Fibroblast of skin of right quadriceps (primary cell): Measurements from ENCODE around the gene SOX13.
"Not testable (repeated sequence)": the region's sequence is repeated elsewhere in the genome, so short reads cannot be mapped to it uniquely, and the experiment has no call there.

Experiments used
- DNase-seq: peaks from one replicate; pipeline ENCODE4 v3.0.0-alpha.2; 2013

Gene SOX13

DNA sequence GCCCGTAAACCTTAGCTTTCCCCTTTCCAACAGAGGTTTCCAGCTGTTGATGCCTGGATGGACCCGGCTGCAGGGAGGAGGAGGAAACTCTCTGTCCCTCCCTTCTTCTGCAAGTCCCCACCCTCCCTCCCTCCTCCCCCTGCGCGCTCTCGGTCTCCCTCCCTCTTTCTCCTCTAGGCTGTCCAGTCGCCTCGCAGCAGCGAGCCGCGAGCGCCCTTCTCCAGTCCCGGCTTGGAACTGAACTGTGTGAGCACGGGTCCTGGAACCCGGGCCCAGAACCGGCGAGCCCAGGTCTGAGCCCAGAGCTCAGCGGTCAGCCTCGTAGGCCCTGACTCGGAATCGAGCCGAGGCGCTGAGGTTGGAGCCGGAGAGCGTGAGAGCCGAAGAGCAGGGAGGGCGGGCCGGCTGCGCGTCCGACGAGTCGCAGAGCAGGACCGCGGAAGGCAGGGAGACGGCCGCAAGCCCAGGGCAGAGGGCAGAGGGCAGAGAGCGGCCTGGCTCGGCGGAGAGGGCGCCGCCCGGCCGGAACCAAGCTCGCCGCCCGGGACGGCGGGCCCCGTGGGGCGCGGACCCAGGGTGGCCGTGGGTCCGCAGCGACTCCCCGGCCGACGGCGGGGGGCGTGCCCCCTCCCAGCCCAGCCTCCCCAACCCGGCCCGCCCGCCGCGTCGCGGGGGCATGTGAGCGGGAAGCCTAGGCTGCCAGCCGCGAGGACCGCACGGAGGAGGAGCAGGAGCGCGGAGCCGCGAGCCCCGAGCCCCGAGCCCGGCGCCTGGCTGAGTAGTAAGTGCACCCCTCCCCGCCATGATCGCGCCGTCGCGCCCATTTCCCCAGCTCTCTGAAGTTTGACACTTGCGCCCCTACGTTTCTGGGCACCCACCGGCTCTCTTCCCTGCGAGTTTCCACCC, at the start of gene SOX13:
SOX13 (plus strand) TSS at position 185 of the 906 bp plus-strand sequence. CDS start 39,801 bp downstream, outside the sequence.
- peak; percentile 80 for DNase-seq

DNA sequence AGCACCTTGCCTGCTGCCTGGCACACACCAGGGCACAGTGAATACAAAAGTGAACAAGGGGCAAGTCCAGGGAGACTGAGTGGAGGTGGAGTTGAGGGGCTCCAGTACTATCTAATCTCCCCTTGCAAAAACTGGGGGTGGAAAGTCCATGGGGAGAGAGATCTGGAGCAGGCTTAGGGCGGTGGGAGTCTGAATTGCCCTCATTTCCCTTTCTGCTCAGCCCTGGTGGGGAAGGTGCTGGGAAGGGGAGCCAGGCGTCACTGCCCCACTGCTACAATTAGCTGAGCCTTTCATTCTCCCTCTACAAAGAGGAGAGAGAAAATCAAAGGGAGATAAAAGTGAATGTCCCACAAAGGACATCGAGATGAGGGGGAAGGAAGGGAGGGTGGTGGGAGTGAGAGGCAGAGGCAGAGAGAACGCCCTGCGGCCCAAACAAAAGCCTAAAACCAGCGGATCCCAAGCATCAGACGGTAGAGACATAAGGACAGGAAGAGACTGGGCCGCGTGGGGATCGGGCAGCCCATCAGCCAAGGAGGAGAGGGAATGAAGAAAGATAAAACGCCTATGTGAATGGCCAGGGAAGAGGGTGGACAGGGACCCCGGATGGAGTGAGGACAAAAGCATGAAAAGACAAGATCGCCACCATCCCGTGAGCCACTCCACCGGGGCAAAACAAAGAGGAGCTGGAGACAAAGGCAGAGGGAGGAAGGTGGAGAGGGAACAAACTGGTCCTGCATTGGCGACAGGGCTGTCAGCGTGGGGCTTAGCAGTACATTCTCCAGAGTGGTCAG, 46.8 kb upstream of the SOX13 start:
- DNase-seq = no peak

DNA sequence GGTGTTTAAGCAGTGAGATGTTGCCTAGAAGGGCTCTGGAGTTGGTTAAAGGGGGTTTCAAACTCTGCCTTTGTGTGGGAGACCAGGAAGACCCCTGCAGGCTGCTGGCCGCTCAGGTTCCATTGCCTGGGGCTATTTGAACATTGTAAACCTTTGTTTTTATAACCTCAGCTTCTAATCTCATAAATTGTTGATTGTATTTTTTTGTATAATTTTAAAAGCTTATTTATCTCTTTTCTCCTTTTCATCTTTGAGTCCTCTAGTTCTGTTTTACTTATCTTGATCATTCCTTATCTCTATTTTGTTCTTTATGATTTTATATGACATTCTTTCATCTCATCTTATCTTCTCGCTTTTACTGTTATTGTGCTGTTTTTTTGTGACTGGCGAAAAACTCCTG, 45.5 kb upstream of the SOX13 start:
- DNase-seq = no peak

DNA sequence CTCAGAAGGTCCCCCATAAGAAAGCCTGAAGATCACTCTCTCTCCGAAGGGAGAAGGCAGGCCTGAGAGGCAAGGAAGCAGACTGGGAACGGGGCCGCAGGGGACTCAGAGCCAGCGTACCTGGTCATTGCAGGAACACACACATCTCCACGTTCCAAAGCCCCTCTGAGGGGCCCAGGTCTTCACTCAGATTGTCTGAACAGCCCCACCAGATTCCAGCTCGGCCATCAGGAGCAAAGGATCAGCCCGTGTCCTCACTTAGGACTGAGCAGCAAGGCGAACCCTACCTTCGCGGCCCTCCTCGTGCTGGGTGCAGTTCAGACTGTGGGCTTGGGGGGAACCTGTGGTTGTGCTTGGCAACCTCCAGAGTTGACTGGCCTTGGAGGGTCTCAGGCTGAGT, 43.9 kb upstream of the SOX13 start:
- DNase-seq = no peak

DNA sequence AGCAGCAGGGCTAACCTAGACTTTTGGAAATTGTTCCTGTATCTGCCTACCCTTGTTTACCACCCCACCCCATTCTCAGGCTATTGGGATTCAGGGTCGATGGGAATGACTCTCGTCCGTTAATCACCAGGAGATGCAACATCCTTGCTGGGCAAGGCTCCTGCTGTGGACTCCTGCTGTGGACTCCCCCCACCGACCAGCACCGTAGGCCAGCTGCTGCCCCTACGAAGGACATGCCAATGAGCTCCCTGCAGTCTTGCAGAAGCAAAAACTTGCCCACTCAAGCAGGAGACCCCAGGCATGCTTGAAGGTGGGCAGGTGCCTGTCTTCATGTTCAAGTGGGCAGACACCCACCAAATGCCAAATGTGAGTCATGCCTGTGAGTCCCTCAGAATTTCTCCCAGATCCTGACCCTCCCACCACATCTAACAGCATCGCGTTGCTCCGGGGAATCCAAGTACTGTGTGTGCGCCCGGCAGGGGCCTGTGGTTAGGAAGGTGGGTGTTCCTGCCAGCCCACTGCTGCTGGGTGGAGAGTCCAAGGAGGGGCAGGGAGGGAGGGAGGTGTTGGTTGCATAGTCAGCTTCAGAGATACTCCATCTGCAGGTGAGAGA, 41.7 kb upstream of the SOX13 start:
- no peak for DNase-seq

DNA sequence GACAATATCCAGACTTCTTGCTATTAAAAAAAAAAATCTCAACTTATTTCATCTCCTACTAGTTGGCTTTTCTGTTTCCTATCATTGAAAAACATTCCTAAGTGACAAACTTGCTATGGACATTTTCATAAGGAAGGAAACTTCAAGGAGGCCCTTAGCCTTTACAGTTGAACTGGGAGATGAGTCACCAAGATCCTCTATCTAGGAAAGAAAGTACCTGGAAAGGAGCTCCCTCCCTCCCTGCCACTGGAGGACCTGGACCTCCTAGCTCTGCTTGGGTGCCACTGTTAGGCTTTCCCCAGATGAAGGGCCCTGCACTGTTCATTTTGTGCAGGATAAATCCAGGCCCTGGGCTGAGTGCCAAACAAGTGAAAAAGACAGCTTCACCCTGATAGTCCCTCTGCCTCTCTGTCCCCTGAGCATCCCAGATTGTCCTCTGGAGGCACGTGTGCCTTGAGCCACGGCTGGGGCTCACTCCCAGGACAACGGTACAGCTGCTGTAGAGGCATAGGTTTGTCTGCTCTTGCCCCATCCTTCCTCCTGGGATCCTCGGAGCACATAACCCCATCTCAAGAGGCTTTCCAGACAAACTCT, 40.2 kb upstream of the SOX13 start:
- no peak for DNase-seq

DNA sequence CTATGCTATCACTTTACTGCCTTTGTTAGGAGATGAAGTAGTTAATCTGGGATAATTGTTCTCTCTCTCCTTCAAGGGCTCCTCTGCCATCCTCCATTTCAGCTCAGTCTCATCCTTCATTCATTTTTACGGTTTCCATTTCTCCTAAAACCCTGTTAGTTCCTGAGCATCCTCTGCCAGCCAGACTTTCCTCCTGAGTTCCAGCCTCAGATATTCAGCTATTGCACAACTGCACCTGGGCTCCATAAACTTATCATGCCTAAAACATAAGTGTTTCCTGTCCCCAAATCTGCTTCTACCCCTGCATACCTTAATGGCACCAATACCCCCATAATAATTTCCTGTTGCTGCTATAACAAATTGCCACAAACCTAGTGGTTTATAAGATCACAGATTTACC, 39.6 kb upstream of the SOX13 start:
- DNase-seq = no peak

DNA sequence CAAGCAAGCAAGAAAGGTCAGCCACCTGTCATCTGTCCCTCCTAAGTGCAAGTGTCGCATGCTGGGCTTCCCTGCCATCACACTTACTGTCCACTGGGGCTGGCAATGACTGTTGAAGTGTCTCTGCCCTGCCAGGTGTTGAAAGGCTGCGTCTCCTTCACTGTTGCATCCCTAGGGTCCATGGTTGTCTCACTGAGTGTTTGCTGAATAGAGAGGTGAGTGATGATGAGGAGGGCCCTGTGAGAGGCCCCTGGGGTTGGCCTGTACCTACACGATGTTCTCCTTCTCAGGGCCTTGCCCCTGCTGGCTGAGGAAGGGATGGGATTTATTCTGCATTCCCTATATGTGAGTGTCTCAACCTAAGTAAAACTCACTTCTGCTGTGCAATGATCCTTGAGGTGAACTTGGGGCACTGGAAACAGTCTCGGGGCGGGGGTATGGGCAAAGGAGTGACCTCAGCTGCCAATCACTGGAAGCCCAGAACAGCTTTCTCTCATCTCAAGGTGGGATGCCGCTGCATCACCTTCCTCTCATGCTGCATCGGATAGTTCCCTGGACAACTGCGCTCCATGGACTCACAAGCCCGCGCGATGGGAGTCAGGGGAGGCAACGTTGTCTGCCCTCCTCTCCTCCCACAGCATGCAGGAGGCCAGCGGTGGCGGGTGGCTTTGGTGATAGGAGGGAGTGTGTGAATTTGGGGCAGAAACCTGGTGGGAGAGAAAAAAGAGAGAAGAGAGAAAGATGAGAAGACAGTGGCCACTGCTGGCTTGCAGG, 35.8 kb upstream of the SOX13 start:
- DNase-seq = no peak

DNA sequence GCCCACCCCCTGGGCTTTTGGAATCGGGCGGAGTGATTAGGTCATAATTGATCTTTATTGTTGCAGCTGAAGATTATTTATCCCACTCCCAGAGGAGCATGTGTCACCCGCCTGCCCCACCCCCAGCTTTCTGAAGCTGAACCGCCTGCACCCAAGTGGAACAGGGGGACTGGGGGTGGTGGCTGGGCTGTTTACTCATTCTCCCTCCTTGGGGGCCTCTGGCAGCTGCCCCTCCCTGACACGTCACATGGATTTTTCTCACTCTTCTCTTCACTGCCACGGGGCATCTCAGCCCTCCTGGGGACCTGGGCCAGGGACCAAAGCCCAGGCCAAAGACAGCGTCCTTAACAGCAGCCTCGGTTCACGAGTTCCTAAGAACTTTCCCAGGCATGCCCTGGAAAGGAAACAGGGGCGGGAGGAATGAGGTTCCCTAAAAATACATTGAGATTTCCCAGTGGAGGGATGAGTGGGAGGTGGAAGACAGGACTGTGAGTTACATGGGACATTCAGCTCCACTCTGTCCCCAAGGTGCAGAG, 31.6 kb upstream of the SOX13 start:
- DNase-seq = no peak

DNA sequence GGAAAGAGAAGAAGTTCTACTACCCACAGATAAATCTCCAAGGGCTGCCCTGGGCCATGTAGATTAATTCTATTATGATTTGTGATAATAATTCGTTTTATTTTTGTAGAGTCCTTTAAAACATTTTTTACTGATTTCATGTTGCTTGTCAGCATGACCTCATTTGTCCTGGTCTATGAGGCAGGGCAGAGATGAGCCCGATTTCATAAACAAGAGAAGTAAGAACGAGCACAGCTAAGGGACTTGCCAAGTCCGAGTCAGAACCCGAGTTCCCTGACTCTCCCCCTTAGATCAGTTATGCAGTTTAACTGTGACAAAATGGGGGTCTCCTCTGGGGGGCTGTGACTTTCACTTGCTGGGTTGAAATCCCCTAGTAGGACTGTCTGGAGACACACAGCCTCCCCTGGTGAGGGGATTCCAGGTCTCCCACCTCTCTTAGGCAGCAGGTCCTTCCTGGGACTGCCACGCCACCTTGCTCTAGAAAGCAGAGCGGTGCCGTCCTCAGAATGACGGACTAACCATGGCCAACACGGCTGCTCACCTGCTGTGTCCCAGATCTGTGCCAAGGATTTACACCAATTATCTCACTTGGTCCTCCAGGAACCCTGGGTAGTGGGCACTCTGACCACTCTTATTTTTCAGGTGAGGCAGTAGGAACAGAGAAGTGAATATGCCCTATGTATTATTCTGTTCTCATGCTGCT, 31.0 kb upstream of the SOX13 start:
- DNase-seq = no peak

DNA sequence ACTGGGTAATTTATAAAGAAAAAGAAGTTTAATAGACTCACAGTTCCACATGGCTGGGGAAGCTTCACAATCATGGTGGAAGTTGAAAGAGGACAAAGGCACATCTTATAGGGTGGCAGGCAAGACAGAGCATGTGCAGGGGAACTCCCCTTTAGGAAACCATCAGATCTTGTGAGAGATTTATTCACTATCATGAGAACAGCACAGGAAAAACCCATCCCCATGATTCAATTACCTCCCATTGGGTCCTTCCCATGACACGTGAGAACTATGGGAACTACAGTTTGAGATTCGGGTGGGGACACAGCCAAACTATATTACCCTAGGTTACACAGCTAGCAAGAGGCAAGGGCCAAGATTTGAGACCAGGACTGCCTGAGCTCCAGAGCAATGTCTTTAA, 30.4 kb upstream of the SOX13 start:
- DNase-seq = no peak

DNA sequence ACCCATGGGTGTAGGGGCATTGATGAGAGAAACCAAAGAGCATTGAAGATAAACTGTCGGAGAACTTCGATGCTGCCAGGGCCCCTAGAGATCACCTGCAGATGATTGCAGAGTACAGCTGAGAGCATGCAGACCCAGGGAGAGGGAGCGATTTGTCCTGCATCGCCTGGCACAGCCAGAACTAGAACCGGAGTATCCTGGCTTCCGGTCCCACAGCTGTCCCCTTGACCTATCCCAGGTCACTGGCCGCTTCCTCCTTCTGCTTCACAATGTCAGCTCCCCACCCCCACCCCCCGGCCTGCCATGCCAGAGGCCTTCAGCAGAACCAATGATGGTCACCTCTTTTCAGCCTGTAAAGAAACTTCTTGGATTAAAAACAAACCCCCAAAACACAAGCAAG, 29.2 kb upstream of the SOX13 start:
- DNase-seq = no peak

DNA sequence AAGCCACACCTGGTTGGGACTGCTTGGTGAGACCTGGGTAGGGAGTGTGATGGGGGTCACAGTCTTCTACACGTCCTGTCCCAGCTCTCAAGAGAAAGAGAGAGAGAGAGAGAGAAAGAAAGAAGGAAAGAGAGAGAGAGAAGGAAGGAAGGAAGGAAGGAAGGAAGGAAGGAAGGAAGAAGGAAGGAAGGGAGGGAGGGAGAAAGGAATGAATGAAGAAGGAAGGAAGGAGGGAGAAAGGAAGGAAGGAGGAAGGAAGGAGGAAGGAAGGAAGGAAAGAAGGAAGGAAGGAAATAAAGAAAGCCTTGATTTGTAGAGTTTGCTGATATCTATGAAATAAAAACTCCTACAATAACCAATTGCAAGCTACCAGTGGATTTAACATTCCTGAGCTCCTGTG, 28.5 kb upstream of the SOX13 start:
- DNase-seq = no peak

DNA sequence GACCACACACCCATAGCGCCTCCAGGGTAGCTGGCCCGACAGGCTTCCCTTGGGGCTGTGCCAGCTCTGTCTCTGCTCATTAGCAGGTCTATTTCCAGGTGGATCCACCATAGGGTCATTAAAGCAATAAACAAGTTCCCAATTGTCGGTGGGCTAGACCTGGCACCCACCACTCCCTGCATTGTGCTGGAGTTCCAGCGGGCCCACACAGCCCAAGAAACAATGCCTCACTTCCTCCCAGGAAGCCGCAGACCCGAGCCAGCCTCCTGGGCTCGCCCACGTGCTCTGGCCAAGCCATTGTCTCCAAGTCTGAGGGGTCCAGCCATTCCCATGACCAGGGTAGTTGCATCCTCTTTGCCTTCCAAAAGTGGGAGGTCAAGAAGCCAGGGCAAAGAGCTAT, 27.5 kb upstream of the SOX13 start:
- no peak for DNase-seq

DNA sequence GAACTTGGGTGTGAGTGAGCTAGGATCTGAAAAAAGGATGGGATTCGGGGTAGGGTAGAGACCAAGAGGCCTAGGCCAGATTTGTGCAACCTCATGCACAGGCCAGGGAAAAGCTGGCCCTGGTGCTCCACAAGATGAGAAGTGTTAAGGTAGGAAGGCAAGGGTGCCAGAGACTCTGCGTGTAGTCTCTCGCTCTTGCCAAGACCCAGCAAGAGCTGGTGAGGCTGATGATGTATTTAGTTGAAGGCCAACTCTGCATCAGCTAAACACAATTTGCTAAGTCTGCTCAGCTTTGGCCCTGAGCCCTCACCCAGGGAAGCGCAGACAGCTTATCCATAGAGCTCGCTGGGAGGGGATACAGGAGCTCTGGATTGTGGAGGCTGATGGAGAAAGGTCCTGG, 26.6 kb upstream of the SOX13 start:
- no peak for DNase-seq

DNA sequence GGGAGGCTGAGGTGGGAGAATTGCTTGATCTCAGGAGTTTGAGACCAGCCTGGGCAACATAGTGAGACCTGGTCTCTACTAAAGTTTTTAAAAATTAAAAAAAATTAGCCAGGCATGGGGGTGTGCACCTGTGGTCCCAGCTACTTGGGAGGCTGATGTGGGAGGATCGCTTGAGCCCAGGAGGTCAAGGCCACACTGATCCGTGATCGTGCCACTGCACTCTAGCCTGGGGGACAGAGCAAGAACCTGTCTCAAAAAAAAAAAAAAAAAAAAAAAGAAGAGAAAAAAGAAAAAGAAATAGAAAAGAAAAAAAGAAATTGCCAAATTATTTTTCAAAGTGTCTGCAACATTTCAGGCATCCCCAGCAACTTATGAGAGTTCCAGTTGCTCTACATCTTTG, 24.1 kb upstream of the SOX13 start:
- DNase-seq = not testable (repeated sequence)

DNA sequence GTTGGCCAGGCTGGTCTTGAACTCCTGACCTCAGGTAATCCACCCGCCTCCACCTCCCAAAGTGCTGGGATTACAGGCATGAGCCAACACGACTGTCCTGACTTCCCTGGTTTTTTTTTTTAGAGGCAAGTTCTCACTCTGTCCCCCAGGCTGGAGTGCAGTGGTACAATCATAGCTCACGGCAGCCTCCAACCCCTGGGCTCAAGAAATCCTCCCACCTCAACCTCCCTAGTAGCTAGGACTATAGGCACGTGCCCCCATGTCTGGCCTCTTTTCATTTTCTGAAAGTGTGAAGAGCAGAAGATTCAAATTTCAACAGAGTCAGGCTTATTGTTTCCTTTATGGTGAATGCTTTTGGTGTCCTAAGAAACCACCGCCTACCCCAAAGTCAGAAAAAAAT, 21.7 kb upstream of the SOX13 start:
- DNase-seq = no peak

DNA sequence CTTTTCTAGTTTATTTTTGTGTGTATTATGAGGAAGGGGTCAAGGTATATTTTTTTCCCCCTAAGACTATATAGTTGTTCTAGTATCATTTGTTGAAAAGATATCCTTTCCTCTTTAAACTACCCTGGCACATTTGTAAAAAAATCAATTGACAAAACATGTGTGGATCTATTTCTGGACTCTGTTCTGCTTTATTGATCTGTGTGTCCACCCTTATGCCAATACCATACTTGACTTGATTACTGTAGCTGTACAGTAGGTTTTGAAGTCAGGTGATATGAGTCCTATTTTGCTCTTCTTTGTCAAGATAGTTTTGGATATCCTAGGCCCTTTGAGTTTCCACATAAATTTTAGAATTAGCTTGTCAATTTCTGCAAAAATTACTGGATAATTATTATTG, 21.2 kb upstream of the SOX13 start:
- no peak for DNase-seq

DNA sequence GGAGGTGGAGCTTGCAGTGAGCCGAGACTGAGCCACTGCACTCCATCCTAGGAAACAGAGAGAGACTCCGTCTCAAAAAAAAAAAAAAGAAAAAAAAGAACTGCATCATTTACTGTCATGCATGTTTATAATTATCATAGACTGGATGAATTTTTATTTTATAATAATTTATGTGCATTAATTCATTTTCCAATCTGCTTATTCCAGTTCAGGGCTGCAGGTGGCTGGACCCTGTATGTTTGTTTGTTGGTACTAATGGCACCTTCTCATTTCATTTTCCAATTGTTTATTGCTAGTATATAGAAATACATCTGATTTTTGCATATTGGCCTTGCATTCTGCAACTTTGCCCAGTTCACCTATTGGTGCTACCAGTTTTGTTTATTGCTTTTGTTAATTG, 19.0 kb upstream of the SOX13 start:
- DNase-seq = no peak

DNA sequence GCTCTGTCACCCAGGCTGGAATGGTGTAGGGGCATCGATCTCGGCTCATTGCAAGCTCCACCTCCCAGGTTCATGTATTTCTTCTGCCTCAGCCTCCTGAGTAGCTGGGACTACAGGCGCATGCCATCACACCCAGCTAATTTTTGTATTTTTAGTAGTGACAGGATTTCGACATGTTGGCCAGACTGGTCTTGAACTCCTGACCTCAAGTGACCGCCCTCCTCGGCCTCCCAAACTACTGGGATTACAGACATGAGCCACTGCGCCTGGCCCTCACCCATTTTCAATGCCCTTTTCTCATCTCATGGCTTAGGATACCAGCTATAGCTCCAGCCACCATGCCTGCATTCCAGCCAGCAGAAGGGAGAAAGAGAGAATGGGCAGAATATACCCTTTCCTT, 12.9 kb upstream of the SOX13 start:
- no peak for DNase-seq

DNA sequence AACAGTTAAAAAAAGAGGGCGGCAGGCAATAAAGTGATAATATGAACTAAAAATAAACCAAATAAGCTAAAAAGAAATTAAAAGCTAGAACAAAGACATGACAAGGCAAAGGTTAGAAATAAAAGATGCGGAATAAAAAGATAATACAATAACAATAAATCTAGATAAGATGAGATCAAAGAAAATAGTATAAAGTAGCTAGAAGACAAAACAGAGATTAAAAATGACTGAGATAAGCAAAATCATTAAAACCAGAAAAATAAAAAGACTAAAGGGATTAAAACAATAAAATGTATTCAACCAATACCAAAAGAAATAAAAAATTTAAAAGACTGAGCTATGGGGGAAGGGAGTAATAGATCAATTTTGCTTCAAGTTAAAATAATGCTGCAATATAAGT, 10.8 kb upstream of the SOX13 start:
- DNase-seq = no peak
